ENCODE results near the gene MTRFR.
"Not testable (repeated sequence)": the region's sequence is repeated elsewhere in the genome, so short reads cannot be mapped to it uniquely, and the experiment has no call there.

Gene MTRFR

DNA sequence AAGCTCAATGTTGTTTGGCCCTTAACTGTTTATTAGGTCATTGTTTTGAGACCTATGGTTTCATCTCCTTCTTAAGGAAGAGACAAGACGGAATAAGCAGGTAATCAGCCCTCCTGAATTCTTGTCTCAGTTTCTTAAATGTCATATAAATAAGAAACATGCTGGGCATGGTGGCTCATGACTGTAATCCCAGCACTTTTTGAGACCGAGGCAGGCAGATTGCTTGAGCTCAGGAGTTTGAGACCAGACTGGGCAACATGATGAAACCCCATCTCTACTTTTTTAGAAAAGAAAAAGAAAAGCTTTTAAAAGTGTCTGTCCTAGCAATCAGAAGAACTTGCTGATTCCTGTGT, 5.1 kb downstream of the MTRFR start:
- FAIRE-seq (no peak), DNase-seq (ENCODE audit: insufficient read length, low spot score) (no peak)
- no peak for TF ChIP-seq POLR2A (IDR thresholded peaks at IDR 0.05; ENCODE audit: low read depth, low read length)

DNA sequence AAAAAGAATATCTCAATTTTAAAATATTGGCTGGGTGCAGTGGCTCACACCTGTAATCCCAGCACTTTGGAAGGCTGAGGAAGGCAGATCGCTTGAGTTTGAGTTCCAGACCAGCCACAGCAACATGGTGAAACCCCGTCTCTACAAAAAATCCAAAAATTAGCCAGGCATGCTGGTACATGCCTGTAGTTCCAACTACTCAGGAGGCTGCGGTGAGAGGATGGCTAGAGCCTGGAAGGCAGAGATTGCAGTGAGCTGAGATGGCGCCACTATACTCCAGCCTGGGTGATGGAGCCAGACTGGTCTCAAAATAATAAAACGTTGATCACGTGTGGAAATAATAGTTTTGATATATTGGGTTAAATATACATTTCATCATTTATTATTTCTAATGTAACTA, 5.7 kb downstream of the MTRFR start:
- TF ChIP-seq POLR2A (IDR thresholded peaks at IDR 0.05; ENCODE audit: low read depth, low read length) = no peak
- no peak for DNase-seq (ENCODE audit: insufficient read length, low spot score)
- no peak for FAIRE-seq

DNA sequence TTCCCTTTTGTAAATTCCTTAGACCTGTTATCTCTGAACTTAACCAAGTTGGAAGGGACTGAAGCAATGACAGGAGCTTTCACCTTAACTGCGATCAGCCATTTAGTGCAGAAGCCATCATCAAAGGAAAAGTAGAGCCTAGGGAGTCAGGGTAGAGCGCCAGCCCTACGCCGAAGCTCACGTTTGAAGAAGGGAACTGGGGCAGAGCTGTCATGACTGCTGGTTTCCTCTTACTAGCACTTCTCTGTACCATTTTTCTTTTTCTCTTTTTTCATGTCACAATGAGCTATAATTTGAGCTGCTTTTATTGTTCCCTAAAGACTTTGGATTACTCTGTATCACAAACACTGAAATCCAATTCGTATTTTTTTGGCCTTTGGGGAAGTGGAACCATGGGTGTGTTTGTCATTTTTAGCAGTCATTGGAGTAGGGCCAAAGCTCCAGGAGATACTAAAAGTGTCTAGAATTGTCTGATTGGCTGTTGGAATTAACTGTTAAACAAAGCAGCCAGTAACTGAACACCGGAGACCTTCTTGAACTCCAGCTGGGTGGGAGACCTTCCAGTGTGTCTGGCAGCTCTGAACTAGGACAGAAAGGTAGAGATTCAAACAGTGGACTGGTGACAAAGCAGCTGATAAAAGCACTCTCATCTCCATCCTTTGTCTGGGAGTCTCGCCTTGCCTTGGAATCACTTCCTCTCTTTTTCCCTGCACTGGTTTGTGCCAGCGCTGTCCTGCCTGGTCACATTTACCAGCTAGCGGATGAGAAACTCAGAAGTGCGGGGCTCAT, 9.1 kb downstream of the MTRFR start:
- DNase-seq (ENCODE audit: insufficient read length, low spot score) = no peak
- FAIRE-seq = no peak
- no peak for TF ChIP-seq POLR2A (IDR thresholded peaks at IDR 0.05; ENCODE audit: low read depth, low read length)

DNA sequence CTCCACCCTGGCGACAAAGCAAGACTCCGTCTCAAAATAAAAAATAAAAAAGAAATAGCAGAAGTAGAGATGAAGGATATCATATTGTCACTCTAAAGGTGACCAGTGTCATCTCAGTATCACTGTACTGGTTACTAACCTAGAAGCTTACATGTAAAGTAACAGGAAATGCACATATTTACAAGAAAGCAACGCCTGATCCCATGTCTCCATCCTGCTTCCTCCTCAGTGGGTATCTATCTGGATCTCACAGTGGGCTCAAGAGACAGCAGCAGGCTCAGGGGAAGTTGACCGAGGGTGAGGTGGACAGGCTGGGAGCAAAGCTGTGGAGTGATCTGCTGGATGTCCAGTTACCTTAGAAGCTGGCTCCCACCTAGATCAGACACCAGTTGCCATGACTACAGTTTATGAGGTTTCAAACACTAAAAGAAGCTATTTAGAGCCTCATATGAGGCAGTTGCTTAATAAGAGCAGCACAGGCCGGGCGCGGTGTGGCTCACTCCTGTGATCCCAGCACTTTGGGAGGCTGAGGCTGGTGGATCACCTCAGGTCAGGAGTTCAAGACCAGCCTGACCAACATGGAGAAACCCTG, 10.5 kb downstream of the MTRFR start:
- no peak for TF ChIP-seq POLR2A (IDR thresholded peaks at IDR 0.05; ENCODE audit: low read depth, low read length)
- DNase-seq (ENCODE audit: insufficient read length, low spot score) (no peak), FAIRE-seq (no peak)

DNA sequence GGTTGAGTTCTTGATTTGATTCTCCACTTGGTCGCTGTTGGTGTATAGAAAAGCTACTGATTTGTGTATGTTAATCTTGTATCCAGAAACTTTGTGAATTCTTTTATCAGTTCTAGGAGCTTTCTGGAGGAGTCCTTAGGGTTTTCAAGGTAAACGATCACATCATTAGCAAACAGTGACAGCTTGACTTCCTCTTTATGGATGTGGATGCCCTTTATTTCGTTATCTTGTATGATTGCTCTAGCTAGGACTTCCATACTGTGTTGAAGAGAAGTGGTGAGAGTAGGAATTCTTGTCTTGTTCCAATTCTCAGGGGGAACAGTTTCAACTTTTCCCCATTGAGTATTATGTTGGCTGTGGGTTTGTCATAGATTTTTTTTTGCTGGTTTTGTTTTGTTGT, 12.4 kb downstream of the MTRFR start:
- no peak for FAIRE-seq
- DNase-seq (ENCODE audit: insufficient read length, low spot score) = no peak
- TF ChIP-seq POLR2A (IDR thresholded peaks at IDR 0.05; ENCODE audit: low read depth, low read length) = no peak

DNA sequence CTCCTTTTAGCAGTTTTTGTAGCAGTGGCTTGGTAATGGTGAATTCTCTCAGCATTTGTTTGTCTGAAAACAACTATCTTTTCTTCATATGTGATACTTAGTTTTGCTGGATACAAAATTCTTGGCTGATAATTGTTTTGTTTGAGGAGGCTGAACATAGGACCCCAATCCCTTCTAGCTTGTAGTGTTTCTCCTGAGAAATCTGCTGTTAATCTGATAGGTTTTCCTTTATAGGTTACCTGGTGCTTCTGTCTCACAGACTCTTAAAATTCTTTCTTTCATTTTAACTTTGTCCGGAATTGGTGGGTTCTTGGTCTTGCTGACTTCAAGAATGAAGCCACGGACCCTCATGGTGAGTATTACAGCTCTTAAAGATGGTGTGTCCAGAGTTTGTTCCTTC, 14.9 kb downstream of the MTRFR start:
- FAIRE-seq; DNase-seq (ENCODE audit: insufficient read length, low spot score): not testable (repeated sequence)

DNA sequence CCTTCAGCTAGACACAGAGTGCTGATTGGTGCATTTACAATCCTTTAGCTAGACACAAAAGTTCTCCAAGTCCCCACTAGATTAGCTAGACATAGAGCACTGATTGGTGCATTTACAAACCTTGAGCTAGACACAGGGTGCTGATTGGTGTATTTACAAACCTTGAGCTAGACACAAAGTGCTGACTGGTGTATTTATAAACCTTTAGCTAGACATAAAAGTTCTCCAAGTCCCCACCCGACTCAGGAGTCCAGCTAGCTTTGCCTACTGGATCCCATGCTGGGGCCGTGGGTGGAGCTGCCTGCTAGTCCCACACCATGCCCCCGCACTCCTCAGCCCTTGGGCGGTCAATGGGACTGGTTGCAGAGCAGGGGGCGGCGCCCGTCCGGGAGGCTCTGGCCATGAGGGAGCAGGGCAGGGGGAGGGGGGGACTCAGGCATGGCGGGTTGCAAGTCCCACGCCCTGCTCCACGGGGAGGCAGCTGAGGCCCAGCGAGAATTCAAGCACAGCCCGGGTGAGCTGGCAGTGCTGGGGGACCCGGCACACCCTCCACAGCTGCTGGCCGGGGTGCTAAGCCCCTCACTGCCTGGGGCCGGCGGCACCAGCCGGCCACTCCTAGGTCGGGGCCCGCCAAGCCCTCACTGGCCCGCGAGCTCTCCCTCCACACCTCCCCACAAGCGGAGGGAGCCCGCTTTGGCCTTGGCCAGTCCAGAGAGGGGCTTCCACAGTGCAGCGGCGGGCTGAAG, 15.9 kb downstream of the MTRFR start:
- not testable (repeated sequence) for FAIRE-seq; DNase-seq (ENCODE audit: insufficient read length, low spot score)

DNA sequence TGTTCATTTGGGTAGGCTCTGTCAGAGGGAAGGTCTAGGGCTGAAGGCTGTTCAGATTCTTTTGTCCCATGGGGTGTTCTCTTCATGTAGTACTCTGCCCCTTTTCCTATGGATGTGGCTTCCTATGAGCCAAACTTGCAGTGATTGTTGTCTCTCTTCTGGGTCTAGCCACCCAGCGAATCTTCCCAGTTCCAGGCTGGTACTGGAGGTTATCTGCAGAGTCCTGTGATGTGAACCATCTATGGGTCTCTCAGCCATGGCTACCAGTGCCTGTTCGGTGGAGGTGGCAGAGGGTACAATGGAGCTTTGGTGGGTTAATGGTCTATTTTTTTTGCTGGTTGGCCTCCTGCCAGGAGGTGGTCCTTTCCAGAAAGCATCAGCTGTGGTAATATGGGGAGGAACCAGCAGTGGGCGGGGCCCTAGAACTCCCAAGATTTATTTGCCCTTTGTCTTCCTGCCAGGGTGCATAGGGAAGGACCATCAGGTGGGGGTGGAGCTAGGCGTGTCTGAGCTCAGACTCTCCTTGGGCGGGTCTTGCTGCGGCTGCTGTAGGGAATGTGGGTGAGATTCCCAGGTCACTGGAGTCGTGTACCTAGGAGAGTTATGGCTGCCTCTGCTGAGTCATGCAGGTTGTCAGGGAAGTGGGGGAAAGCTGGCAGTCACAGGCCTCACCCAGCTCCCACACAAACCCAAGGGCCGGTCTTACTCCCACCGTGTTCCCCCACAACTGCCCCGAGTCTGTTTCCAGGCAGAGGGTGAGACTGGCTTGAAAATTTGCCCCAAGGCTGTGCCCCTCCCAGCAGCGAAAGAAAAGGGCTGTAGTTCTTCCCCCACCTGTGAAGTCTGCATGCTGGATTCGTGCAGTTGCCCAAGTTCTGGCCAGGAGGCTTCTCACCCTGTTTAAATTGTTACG, 17.5 kb downstream of the MTRFR start:
- DNase-seq (ENCODE audit: insufficient read length, low spot score) = no peak
- peak; percentile 45 for FAIRE-seq
- no peak for TF ChIP-seq POLR2A (IDR thresholded peaks at IDR 0.05; ENCODE audit: low read depth, low read length)

DNA sequence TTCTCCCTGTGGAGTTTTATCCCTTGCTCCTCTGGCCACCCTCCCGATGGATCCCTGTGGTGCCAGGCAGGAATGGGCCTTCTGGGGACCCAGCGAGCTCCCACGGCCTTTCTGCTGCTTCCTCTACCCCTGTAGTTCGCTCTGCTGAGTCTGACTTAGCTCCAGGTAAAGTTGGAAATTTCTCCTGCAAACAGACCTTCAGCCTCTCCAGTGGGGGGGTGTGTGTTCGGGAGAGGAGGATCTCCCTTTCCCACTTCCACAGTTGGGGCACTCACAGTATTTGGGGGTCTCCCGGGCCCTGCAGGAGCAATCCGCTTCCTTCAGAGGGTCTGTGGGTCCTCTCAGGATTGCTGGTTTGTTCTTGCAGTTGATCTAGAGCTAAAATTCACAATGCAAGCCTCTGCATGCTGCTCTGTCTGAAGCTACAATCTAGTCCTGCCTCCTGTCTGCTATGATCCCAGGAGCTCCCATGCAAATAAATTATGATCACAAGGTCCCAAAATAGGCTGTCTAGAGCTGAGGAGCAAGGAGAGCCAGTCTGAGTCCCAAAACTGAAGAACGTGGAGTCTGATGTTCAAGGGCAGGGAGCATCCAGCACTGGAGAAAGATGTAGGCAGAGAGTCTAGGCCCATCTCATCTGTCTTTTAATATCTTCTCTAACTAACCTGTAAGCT, 18.3 kb downstream of the MTRFR start:
- no peak for TF ChIP-seq POLR2A (IDR thresholded peaks at IDR 0.05; ENCODE audit: low read depth, low read length)
- DNase-seq (ENCODE audit: insufficient read length, low spot score) (no peak), FAIRE-seq (no peak)

DNA sequence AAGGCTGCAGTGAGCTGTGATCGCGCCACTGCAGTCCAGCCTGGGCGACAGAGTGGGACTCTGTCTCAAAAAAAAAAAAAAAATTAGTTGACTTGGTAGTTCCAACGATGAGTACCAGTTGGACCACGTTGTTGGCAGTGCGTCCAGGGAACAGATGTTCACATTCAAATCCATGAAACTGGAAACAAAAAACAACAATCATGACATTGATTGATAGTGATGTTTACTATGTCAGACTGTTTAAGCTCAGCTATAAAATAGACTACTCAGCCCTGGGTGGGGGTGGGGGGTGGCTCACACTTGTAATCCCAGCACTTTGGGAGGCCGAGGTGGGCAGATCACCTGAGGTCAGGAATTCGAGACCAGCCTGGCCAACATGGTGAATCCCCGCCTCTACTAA, 19.1 kb downstream of the MTRFR start:
- DNase-seq (ENCODE audit: insufficient read length, low spot score); FAIRE-seq: not testable (repeated sequence)

DNA sequence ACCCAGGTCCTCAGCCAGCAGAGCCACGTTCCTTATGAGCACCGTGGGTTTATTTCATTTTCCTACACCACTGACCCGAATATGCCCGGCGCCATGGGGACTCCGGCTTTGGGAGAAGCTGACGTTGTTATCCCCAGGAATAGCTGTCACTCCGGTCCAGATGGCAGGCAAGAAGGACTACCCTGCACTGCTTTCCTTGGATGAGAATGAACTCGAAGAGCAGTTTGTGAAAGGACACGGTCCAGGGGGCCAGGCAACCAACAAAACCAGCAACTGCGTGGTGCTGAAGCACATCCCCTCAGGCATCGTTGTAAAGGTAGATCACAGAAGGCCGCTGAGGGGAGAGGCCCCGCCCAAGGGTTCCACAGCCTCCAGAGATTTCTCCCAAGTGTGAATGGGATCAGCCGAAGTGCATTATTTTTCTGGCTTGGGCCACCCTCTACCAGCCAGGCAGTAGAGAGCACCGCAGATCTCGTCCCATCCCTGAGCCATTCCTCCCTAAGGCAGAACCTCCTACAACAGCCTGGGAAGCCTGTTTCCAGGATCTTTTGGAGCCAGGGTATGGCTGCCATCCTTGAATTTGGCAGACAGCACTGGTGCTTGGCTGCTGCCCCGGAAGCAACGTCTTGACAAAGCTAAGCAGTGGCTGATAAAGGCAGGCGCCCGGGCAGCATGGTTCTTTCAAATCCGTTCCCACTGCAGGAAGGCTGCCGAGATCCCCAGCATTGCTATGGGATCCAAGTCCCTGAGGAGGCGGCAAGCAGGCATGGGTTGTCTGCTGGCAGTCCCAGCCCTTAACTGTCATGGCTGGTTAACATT, 20.6 kb downstream of the MTRFR start:
- no peak for FAIRE-seq
- no peak for DNase-seq (ENCODE audit: insufficient read length, low spot score)
- TF ChIP-seq POLR2A (IDR thresholded peaks at IDR 0.05; ENCODE audit: low read depth, low read length) = no peak

DNA sequence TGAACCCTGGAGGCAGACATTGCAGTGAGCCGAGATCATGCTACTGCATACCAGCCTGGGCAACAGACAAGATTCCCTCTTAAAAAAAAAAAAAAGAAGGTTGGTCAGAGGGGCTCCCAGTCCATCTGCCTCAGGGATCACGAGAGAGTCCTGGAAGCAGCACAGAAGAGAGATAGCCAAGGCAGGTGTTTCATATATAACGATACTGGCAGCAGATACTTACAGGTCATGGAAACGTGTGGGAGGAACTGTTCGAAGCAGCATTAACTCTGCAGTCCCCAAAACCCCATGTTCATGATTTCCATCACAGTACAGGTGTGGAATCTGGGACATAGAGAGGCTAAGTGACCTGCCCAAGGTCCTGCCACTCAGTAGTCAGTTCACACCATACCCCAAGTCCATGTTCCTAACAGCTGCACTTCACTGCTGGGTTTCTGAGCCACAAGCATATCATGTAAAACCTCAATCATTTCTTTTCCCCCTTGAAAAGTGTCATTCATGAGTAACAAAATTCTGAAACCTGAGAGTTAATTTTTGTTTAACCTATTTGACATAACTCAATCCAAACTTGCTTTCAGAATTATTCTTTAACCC, 21.7 kb downstream of the MTRFR start:
- TF ChIP-seq POLR2A (IDR thresholded peaks at IDR 0.05; ENCODE audit: low read depth, low read length) = no peak
- FAIRE-seq = no peak
- DNase-seq (ENCODE audit: insufficient read length, low spot score) = no peak
